Keratinocyte (primary cell): ENCODE results near the gene ENTPD5. TPM values are rescaled to one million over a fixed set of nuclear protein-coding genes. Genes with fewer than 3 reads are reported as not detected.
"Not testable (repeated sequence)": the region's sequence is repeated elsewhere in the genome, so short reads cannot be mapped to it uniquely, and the experiment has no call there.

Source experiments
- DNase-seq: peaks from one replicate; pipeline ENCODE4 v3.0.0-alpha.2; 2011; ENCODE audit warnings: low read depth, missing footprints, low spot score
- FAIRE-seq: peaks from 2 replicates; lab custom pipeline; 2011; peaks lifted over from hg19 to GRCh38; lab: Jason Lieb, UNC
- H2AFZ ChIP-seq: 2 replicates; pipeline ENCODE4 v1.6.0; 2012; ENCODE audit warnings: low read length, control low read depth, inconsistent platforms; ENCODE audit not compliant: control insufficient read depth
- H3K27ac ChIP-seq: 2 replicates; pipeline ENCODE4 v1.5.1; 2011; ENCODE audit warnings: low read length; ENCODE audit not compliant: control insufficient read depth, insufficient read depth
- H3K27me3 ChIP-seq: 3 replicates; pipeline ENCODE4 v1.6.0; 2011; ENCODE audit warnings: low read length; ENCODE audit not compliant: control insufficient read depth, insufficient read depth; ENCODE audit errors: extremely low read depth
- H3K36me3 ChIP-seq, 2 experiments: 2 replicates in 1 of 2; 3 replicates in 1 of 2; pipeline ENCODE4 v1.5.1; 2011; ENCODE audit warnings: low read length in 2 of 2, mild to moderate bottlenecking in 1 of 2; ENCODE audit not compliant: control insufficient read depth in 2 of 2, insufficient read depth in 2 of 2; ENCODE audit errors: extremely low read depth in 1 of 2
- H3K4me1 ChIP-seq: 3 replicates; pipeline ENCODE4 v1.5.1; 2011; ENCODE audit warnings: low read length; ENCODE audit not compliant: control insufficient read depth, insufficient read depth; ENCODE audit errors: extremely low read depth
- H3K4me2 ChIP-seq: 3 replicates; pipeline ENCODE4 v1.6.0; 2011; ENCODE audit warnings: low read depth, low read length; ENCODE audit not compliant: control insufficient read depth, insufficient read depth; ENCODE audit errors: extremely low read depth
- H3K4me3 ChIP-seq, 3 experiments: fragments of 200-600 bp in 1 of 3; sonication (generic) in 1 of 3; 2 replicates in 2 of 3; 3 replicates in 1 of 3; pipeline ENCODE4 v1.5.1; 2011 to 2016; ENCODE audit warnings: low read length in 3 of 3, mild to moderate bottlenecking in 3 of 3, control low read depth in 2 of 3, inconsistent platforms in 1 of 3, low read depth in 1 of 3, mixed read lengths in 1 of 3, mixed run types in 1 of 3, moderate library complexity in 1 of 3; ENCODE audit not compliant: control insufficient read depth in 2 of 3, insufficient read depth in 2 of 3; ENCODE audit errors: extremely low read depth in 1 of 3
- H3K79me2 ChIP-seq: 2 replicates; pipeline ENCODE4 v1.6.0; 2012; ENCODE audit warnings: low read length; ENCODE audit not compliant: control insufficient read depth, insufficient read depth
- H3K9ac ChIP-seq: 3 replicates; pipeline ENCODE4 v1.6.0; 2011; ENCODE audit warnings: low read length; ENCODE audit not compliant: control insufficient read depth, insufficient read depth; ENCODE audit errors: extremely low read depth
- H3K9me1 ChIP-seq: 3 replicates; pipeline ENCODE4 v1.6.0; 2011; ENCODE audit warnings: low read length; ENCODE audit not compliant: control insufficient read depth, insufficient read depth; ENCODE audit errors: extremely low read depth
- H3K9me3 ChIP-seq: 2 replicates; pipeline ENCODE4 v1.5.1; 2012; ENCODE audit warnings: low read depth, low read length; ENCODE audit not compliant: control insufficient read depth
- H4K20me1 ChIP-seq: 3 replicates; pipeline ENCODE4 v1.6.0; 2011; ENCODE audit warnings: low read length; ENCODE audit not compliant: control insufficient read depth, insufficient read depth; ENCODE audit errors: extremely low read depth
- CTCF ChIP-seq, 3 experiments: IDR thresholded peaks in 1 of 3; conservative IDR thresholded peaks in 1 of 3; optimal IDR thresholded peaks in 1 of 3; 2 replicates in 2 of 3; 3 replicates in 1 of 3; pipeline versions ENCODE3 to v1.5.1; 2011; ENCODE audit warnings: low read length in 3 of 3, mild to moderate bottlenecking in 3 of 3, moderate library complexity in 2 of 3, control low read depth in 1 of 3, inconsistent platforms in 1 of 3; ENCODE audit not compliant: insufficient read depth in 2 of 3; ENCODE audit errors: extremely low read depth in 1 of 3
- EZH2 ChIP-seq: IDR thresholded peaks from one replicate; pipeline ENCODE4 v1.6.1; 2012; ENCODE audit warnings: inconsistent platforms, mild to moderate bottlenecking, low read length, moderate library complexity
- dilution Hi-C: fragments of 300-500 bp; cut with MboI; formaldehyde crosslinking; loops from one replicate; pipeline ENCODE4 v1.7.0; 2020; ENCODE audit warnings: low sequenced_read_pairs; ENCODE audit not compliant: extremely low pct_ligation_motif_present
- polyA plus RNA-seq, 5 experiments: library from polyadenylated mRNA; depleted of rRNA in 3 of 5; stranded (reverse) in 3 of 5; stranded (forward) in 1 of 5; unstranded in 1 of 5; fragments of >200 nt; gene quantifications; 1 replicate in 1 of 5; 2 replicates in 3 of 5; 3 replicates in 1 of 5; pipeline versions ENCODE4 v1.2.1 to v1.2.3, GENCODE V29; 2011 to 2012; ENCODE audit warnings: missing spikeins in 2 of 5, low read depth in 1 of 5, low replicate concordance in 1 of 5

The ENTPD5 gene
- polyA plus RNA-seq, 1 donor (not counting 4 experiments of a cell fraction or from before 2014, with no cell fraction given) = 10.5 TPM

DNA sequence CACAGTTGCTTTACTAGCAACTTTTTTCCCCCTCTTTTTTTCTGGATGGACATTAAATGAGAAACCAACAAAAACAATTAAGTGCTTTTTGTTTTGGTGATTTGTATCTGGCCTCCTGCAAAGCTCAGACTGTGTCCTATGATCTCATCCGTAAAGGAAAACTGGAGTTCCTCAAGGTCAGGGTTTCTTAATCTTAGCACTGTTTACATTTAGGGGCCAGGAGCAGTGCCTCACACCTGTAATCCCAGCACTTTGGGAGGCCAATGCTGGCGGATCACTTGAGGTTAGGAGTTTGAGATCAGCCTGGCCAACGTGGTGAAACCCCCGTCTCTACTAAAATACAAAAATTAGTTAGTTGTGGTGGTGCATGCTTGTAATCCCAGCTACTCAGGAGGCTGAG lies 28.0 kb downstream of the ENTPD5 start:
- FAIRE-seq (no peak), DNase-seq (no peak)
- Histone ChIP-seq H3K27ac (no peak overlapping the region), H3K4me3 (no peak overlapping the region), H3K9me3 (no peaks in the 10 kb centered on the region), H4K20me1 (no peaks in the 10 kb centered on the region), H3K4me2 (no peak overlapping the region), H2AFZ (no peak overlapping the region), H3K9ac (no peak overlapping the region), H3K79me2 (no peaks in the 10 kb centered on the region), H3K27me3 (no peaks in the 10 kb centered on the region), H3K9me1 (no peaks in the 10 kb centered on the region), H3K4me1 (no peaks in the 10 kb centered on the region), H3K36me3 (peaks cover 2 to 5% of the 10 kb centered on the region in 2 experiments)
- TF ChIP-seq EZH2 (no peak), CTCF (optimal IDR thresholded peaks at IDR 0.05 in 1 of 3, IDR thresholded peaks at IDR 0.05 in 1 of 3, conservative IDR thresholded peaks at IDR 0.05 in 1 of 3; ENCODE audit: extremely low read depth in 1 of 3, insufficient read depth in 2 of 3, low read length in 3 of 3) (no peak)
- dilution Hi-C loops = no loop called here

- FAIRE-seq, H4K20me1 ChIP-seq, dilution Hi-C loops, DNase-seq, H3K9ac ChIP-seq, H3K4me3 ChIP-seq, H3K27me3 ChIP-seq, H3K36me3 ChIP-seq, H3K27ac ChIP-seq, H3K79me2 ChIP-seq, H2AFZ ChIP-seq, H3K9me3 ChIP-seq, H3K9me1 ChIP-seq, H3K4me2 ChIP-seq, H3K4me1 ChIP-seq: not testable (repeated sequence)
Measured at GRCh38 chr14:73988656-73989055, 30.4 kb downstream of the ENTPD5 start.

- no peak overlapping the region for H3K4me2 ChIP-seq
- FAIRE-seq (no peak), DNase-seq (no peak)
- no peak overlapping the region for H3K9ac ChIP-seq
- TF ChIP-seq CTCF (optimal IDR thresholded peaks at IDR 0.05 in 1 of 3, IDR thresholded peaks at IDR 0.05 in 1 of 3, conservative IDR thresholded peaks at IDR 0.05 in 1 of 3; ENCODE audit: extremely low read depth in 1 of 3, insufficient read depth in 2 of 3, low read length in 3 of 3) (no peak), EZH2 (no peak)
- H3K79me2 ChIP-seq = no peaks in the 10 kb centered on the region
- H3K27ac ChIP-seq = no peak overlapping the region
- H3K4me1 ChIP-seq = no peaks in the 10 kb centered on the region
- no peaks in the 10 kb centered on the region for H4K20me1 ChIP-seq
- H3K27me3 ChIP-seq = no peaks in the 10 kb centered on the region
- H3K36me3 ChIP-seq = peaks cover 2 to 5% of the 10 kb centered on the region in 2 experiments
- dilution Hi-C loops = no loop called here
- no peak overlapping the region for H2AFZ ChIP-seq
- H3K4me3 ChIP-seq = no peak overlapping the region
- no peaks in the 10 kb centered on the region for H3K9me3 ChIP-seq
- no peaks in the 10 kb centered on the region for H3K9me1 ChIP-seq
Measured at GRCh38 chr14:73988065-73988464, 31.0 kb downstream of the ENTPD5 start.
